Non-pigmented ciliary epithelial cell (primary cell): ENCODE measurements around the gene PLEKHA3.

Experiments
- DNase-seq: peaks from one replicate; pipeline ENCODE4 v3.0.0-alpha.2; 2010; ENCODE audit warnings: low read depth

Gene PLEKHA3

DNA sequence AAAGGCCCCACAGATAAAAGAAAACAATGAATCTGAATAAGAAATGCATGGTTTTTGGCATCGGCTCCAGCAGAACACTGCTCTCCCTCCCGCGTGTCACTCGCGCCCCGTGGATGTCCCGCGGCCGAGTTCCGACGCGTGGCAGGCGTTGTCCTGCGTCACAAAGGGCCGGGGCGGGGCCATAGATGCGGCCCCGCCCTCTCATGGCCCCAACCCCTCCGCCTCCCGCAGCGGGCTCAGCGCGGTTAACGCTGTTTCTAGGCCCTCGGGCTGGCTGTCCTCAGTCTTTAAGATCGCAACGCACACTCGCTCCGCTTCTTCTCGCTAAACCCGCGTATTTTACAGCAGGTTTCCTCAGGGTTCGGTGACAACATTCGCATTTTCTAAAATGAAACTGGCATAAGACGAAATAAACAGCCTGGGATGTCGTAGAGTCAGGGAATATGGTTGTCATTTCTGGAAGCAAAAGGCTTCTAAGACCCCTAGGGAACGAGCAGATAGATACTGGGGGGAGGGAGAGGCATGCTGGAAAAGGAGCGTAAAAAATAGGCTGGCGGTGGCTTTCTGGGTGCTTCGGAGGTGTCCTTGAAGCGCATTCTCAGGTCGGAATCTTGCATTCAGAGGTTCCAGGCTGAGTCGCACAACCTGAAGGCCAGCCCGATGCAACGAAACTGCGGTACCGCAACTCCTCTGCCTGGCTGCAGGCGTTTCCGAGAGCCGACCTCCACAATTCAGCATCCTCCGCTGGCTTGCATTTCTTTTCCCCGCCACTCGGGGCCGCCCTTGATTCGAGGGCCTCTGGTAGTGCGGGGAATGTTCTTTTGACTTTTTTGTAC is 1.6 kb upstream of the PLEKHA3 start, which contains the start of gene FKBP7:
TSS of gene FKBP7 (minus strand) at position 162 of the 836 bp plus-strand sequence. CDS start at position 61, 101 bp downstream.
- no peak for DNase-seq

DNA sequence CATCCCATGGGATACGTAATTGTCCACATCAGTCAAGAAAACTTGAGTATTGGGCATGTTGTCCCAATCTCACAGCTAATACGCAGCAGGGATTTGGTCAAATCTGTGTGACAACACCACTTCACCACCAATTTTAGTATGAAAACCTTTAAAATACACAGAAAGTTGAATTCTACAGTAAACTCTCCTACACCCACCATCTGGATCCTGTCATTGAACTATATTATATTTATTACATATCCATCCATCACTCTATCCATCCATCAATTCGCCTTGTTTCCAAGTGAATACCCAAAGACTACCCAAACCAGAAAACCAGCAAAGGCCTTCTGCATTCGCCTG is 1.0 kb upstream of the PLEKHA3 start:
- DNase-seq, result no peak

DNA sequence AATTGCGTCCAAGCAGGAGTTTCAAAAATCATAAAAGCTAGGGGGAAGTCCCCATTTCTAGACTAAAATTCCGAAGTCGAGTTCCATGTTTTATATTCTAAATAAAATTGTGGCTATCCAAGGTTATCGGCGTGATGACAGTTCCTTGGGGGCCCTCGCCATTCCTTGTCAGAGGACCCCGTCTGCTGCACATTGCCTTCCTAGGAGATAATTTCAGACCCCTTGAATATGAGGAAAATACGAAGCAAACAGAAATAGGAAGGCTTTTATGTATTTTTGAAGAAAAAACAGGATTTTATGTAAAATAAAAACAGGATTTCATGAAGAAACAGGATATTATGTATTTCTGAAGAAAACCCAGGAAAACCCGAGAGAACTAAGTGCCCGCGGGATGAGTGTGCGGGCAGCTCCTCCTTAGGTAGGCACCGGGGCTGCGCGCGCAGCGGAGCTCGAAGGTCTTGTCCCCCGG is 465 bp upstream of the PLEKHA3 start:
- no peak for DNase-seq

DNA sequence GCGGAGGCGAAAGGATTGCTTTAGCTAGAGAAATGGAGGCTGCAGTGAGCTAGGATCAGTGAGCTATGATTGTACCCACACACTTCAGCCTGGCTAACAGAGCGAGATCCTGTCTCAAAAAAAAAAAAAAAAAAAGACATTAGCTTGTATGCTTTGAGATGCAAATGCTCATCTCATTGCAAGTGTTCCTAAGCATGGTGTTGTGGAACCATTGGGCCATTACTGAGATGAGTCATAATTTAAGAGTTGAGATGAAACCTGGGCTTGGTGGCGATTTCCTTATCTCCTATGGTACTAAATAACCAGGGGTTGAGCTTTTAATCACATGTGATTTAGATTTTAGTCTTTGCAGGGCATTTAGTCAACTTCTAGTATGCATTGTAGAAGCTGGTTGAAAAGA is 2.2 kb downstream of the PLEKHA3 start:
- DNase-seq, result no peak

DNA sequence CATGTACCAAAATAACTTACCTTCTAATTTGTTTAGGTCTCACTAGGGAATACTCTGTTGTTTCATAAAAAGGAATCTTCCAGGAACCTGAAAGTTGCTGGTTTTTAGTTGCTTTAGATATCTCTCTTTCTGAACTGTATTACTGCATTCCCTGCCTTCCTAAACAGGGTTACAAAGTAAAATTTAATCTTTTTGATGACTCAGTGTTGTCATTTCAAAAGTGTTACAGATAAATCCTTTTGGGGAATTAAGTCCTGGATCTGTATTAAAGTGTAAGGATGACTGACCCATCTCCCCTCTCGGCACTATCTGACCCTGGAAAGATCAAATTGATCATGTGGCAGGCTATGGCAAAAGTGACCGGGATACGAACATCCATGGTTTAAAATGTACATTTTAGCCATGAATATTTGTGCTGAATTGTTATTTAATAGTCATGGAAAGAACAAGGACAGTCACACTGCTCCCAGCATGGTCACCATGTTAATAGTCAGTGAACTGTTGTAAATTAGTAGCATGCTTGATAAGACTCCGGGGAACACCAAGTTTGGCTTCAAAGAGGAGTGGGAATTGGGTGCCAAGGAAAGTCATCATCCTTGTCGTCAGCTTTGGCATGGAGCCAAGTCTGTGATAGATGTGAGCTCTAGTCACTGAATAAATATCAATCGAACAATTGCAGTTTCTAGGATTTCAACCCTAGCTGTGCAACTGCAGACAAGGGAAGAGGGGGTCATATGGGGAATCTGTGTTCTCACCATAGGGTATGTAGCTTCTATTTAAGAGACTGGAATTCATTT is 4.2 kb downstream of the PLEKHA3 start:
- no peak for DNase-seq

DNA sequence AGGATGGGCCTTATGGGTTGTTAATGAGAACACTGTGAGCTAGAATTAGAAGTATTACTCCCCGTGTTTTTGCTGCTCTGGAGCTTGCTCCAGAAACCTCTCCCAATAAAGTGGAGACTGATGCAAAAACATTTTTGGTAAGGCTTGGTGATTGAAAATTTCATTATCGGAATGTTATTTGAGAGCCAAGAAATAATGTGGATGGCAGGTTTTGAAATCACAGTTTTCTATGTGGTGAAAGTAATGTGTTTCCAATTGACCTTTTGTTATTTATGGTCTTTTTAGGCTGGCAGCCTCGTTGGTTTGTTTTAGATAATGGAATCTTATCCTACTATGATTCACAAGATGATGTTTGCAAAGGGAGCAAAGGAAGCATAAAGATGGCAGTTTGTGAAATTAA is 5.1 kb downstream of the PLEKHA3 start:
- DNase-seq, result no peak

DNA sequence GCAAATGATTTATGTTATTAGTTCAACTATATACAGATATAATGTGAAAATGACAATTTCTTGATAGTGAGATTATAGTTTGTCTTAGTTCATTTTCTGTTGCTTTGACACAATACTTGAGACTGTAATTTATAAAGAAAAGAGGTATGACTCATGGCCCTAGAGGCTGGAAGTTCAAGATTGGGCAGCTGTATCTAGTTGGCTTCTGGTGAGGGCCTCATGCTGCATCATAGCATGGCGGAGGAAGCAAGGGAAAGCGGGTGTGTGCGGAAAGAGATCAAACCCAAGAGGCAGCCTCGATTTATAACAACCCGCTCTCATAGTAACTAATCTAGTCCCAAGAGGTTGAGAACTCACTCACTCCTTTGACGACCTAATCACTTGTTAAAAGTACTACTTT is 11.4 kb downstream of the PLEKHA3 start:
- no peak for DNase-seq

DNA sequence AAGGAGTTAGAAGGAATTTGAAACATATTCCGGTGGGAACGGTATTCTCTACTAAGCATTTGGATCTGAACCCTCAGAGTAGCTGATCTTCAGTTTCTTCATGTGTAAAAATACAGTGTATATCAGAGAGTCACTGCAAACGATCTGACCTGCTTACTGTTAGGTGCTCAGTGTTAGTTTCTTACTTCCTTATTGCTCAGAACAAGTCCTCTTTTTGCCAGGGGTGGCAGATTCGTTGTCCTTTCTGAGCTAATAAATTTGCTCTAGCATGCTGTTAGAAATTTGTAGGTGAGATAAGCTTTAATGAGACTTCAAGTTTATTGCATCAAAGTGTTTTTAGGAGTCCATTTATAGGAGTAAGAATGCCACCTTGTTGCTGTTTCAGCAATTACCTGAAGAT is 15.8 kb downstream of the PLEKHA3 start:
- no peak for DNase-seq

DNA sequence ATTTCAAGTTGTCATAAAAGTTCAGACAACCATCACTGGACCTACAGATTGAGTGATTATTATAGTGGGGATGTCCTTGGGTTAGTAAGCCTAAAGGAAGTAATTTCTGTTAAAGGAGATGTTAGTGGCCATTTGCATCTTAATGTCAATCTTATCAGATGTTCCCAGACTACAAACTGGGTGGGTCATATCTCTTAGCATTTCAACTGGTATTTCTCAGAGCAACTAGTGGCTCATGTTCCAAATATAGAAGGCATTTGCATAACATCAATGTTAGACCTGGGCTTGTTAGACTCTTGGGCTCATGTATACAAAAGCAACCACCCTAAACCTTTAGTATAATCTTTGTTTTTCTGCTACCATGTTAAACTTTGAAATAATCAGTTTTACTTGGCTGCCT is 17.9 kb downstream of the PLEKHA3 start:
- no peak for DNase-seq

DNA sequence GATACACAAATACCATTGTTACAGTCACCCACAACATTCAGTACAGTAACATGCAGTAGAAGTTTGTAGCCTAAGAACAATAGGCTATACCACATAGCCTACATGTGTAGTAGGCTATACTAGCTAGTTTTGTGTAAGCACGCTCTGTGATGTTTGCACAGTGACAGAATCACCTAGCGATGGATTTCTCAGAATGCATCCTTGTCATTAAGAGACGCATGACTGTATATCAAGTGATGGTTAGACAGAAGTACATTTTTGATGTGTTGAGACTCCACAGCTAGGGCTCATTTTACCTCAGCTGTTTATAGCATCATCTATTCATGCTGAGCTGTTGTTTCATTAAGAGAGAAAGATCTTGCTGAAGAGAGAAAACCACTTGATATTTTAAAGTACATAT is 19.4 kb downstream of the PLEKHA3 start:
- DNase-seq, result no peak

DNA sequence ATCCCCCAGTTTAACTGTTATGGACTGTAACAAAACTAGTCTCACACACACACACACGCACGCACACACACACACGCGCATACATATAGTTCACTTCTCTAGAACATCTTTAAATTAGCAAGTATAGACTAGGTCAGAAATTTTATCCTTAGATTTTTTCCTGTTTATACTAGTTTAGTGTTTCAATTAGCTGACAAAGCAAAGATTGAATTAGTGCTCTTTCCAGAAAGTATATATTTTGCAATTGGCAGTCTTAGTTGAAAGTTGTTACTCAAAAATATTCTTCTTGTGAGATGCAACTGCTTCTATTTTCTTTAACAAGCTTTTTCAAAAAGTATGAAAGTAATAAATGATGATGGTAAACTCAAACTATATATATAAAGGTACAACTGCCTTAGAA is 22.5 kb downstream of the PLEKHA3 start:
- no peak for DNase-seq

DNA sequence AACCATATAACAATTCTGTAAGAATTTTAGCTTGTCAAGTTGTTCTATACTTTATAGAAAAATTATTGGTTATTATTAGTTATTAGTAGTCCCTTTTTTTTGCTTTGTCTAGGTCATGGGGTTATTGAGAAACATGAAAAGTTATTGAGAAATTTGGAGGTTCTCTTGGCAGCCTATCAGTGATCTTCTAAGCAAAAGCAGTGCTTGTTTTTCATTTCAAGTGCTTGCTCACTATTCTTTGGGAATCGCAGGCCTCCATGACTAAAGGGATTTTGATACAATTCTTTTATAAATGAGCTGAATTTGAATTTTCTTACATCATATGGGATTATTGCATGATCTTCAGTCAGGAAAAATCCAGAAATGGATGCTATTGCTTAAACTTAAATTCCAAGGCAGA is 25.8 kb downstream of the PLEKHA3 start:
- no peak for DNase-seq

DNA sequence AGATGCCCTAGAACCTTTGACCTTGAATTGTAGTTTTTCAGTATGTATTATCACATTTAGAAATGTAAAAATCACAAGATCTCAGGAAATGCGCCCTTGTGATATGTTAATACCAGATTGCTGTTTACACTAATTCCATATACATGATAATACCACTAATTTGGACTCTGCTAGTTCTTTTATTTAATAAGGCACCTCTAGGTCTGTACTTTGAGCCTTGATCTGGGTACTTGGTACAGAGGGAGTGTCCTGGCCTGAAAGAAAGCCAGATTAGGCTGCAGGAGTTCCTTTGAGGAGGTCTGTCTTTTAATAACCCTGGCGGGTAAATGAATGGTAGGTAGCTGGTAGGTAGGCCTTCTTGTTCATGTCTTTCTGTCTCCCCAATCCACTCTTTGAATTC is 26.3 kb downstream of the PLEKHA3 start:
- no peak for DNase-seq

DNA sequence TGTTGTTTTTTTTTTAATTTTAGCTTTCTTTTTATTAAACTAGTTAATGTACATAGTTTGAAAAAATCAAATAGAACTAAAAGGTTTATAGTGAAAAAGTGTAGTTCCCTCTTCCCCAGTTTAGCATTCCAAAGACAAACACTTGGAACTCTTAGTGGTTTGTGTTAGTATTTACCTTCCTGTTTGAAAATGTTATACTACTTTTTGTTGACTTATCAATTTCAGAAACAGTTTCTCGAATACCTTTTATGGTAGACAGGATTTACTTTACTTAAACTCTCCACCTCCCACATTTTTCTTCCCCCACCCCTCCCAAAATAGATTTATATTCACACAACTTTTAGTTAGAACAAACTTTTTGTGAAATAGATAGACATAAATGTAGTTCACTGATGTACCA is 26.7 kb downstream of the PLEKHA3 start:
- no peak for DNase-seq

DNA sequence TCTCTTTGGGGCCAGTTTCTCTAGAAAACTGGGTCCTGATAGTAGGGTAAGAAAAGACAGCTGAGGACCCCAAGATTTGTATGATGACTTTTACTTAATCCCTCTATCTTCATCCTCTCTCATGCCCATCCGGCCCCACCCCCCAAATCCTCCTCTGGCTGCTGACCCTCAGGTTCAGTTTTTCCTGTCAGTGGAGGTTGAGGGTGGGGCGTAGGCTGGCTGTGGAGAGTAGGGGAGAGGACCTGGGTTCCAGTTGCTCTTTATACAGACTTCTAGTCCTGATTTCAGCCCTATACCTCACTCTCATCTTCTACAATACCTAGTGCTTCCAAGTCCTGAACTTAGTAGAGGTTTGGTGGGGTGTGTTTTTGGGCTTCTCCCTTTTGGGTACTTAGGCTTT is 28.4 kb downstream of the PLEKHA3 start:
- DNase-seq, result no peak

DNA sequence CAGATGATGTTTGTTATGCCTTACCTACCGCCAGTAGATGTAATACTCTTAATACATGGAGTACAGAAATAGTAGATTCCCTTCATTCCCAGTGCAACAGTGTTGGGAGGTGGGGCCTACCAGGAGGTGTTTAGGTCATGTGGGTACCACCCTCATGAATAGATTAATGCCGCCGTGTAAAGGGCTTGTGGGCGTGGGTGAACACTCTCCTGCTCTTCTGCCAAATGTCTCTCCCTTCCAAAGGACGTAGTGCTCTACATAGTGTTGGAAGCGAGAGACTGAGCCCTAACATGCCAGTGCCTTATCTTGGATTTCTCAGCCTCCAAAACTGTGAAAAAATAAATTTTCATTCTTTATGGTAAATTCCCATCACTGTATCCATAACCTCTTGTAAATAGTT is 30.1 kb downstream of the PLEKHA3 start:
- no peak for DNase-seq

DNA sequence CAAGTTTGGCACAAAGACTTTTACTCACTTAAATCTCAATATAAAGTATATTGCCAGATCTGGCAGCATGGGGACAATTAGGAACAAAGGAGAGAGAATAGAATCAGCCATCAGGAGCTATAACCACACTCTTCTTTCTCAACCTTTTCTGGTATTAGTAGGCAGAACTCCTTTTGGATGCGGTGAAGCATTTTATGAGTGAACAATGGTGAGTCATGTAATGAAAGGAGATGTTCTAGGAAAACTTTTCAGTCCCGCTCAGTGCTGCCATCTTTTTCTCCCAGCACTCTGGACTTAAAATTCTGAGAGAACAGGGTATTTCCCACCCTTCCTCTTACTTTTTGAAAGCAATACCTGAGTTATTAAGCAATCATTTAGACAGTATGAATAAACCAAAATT is 32.2 kb downstream of the PLEKHA3 start:
- DNase-seq, result no peak

DNA sequence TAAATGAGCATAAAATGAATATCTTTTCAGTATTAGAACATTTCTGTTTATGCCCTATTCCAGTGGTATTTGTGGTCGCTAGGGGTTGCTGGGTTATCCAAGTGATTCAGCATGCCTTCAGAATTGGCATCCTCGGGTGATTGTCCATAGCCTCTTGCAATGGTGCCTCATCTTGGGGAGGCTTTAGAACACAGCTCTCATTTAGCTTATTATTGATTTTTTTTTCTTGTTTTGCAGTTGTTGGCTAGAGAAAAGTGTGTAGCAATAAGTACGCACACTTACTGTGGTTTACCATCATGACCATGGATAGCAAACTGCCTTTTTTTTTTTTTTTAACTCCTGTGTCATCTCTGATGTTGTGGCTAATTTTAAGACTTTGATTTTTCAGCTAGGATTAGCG is 33.6 kb downstream of the PLEKHA3 start:
- no peak for DNase-seq

DNA sequence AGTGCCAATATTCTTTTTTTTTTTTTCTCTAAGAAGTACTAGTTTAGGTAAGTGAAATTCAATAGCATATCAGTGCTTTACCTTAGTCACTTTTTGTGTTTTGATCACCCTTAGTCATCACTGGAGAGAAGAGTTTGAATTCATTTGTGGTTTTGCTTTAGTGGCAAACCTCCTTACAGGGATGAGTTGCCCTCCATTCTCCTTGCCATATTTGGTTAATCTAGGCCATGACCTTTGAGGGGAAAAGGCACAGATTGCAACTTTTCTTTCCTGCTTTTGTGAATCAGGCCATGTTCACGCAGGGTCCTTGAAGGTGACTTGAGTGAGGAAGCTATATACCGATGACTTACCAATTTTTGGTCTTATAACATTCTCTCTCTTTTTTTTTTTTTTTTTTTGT is 34.4 kb downstream of the PLEKHA3 start:
- peak; percentile 28 for DNase-seq

DNA sequence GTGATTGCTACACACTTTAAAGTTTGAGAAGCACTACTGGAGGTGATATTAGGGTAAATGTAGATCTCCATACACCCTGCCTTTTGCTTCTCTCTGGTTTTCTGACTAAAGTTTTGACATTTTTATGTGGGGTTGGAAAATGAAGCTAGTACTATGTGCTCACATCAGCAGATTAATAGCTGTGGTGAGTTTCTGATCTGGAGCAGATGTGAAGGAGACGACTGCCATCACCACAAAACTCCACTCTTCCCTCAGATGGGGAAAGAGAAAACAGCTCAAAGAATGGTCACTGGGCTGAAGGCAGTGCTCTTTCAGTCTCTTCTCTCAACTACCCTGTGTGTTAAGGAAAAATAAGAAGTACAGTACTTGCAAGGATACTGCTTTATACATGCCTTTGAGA is 37.2 kb downstream of the PLEKHA3 start:
- DNase-seq, result no peak

DNA sequence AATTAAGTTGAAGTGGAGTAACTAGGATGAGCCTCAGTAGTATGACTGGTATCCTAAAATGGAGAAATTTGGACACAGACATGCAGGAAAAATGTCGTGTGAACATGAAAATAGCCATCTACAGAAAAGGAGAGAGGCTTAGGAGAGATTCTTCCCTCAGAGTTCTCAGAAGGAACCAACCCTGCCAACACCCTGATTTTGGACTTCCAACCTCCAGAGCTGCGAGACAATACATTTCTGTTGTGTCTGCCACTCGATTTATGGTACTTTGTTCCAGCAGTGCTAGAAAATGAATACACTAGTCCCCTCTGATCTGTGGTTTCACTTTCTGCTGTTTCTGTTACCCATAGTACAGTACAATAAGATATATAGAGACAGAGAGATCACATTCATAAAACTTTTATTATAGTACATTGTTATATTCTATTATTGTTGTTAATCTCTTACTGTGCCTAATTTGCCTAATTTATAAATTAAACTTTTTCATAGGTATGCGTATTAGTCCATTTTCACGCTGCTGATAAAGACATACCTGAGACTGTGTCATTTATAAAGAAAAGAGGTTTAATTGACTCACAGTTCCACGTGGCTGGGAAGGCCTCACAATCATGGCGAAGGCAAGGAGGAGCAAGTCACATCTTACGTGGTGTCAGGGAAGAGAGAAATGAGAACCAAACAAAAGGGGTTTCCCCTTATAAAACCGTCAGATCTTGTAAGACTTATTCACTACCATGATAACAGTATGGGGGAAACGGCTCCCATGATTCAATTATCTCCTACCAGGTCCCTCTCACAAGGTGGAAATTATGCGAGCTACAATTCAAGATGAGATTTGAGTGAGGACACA is 41.3 kb downstream of the PLEKHA3 start:
- no peak for DNase-seq

DNA sequence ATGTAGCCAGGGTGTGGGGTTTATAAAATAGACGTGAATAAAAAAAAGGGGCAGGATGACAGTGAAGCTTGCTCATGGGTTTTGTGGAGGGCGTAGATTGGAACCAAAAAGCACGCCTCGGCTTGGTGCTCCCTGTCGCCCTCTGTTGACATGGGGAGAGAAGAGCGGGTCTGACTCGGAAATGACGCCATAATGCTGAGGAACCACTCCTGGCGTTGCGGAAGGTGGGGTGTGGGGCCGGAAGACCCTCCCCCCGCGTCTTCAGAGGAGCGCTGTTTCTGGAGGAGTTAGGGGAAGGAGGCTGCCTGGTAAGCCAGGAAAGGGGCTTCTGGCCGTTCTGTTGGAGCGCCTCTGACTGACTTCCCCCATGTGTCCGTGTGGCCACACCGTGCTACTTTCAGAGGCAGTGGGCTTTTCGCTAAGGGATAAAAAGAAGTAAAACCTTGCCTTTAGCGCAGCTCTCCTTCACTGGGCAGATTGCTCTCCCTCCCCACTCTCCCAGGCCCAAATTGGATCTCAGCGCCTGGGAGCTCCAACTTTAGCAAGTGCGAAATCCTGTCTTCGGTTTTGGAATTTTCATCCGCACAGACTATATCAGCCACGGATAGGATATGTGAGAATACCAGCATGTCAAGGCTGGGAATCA is 42.8 kb downstream of the PLEKHA3 start:
- DNase-seq, result peak; percentile 22
